ENCODE results near the gene METTL25B. TPM values are rescaled to one million over a fixed set of nuclear protein-coding genes. Genes with fewer than 3 reads are reported as not detected.

METTL25B gene
- total and polyA plus RNA-seq, 2 of the 13 experiments (the other 11 are each of a cell fraction or from before 2014, with no cell fraction given) = 11.9 to 24.0 TPM

DNA sequence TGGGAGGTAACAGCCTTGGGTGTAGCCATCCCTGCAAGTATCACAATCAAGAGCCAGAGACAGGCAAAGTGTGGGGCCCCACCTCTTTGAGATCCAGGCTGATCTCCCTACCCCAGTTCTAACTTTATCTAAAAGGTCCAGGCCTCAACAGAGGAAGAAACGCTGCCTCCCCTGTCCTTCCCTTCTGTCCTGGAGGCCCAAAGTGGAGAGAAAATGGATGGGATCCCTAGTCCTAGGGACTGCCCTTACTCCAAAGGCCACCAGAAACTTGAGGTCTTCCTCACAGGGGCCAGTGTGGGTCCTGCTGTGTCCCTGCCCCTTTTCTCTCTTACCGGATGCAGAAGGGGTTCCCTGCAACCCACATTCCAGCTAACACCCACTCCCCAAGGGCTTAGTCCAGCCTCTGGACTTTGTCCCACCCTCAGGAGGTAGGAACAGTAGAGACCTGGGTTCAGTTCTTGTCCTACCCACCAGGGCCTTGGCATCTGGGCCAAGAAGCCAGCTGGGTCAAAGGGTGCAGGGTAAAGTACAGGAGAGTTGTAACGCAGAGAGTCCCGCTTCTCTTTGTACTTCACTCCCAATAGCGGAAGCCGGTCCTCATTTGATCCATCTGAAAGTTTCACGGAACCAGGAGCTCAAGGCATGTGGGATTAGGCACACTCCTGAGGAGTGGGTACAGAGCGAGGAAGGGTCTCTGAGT, 21.3 kb downstream of the METTL25B start (continued):
- 0 out of 2 replicates have a peak, but pooled peaks have one; percentile 16 for TF ChIP-seq BCL6 (CRISPR knock-in tag; IDR thresholded peaks at IDR 0.05)
- TF ChIP-seq ZNF691 (CRISPR knock-in tag; IDR thresholded peaks at IDR 0.05; ENCODE audit: borderline replicate concordance, low read depth) = 0 out of 2 replicates have a peak, but pooled peaks have one; percentile 25
- TF ChIP-seq ZNF580 (CRISPR knock-in tag; IDR thresholded peaks at IDR 0.05; ENCODE audit: borderline replicate concordance, low read depth) = 0 out of 2 replicates have a peak, but pooled peaks have one; percentile 10
- 0 out of 2 replicates have a peak, but pooled peaks have one; percentile 43 for TF ChIP-seq ZNF143 (CRISPR knock-in tag; IDR thresholded peaks at IDR 0.05)
- TF ChIP-seq U2AF1 (optimal IDR thresholded peaks at IDR 0.05; ENCODE audit: low read depth, low read length) = no peak
- TF ChIP-seq ZNF674 (CRISPR knock-in tag; IDR thresholded peaks at IDR 0.05; ENCODE audit: low read depth) = no peak
- TF ChIP-seq SAP130 (CRISPR knock-in tag; IDR thresholded peaks at IDR 0.05; ENCODE audit: low read depth) = peak; percentile 54; the same call in 1 of the 2 replicates
- TF ChIP-seq AKAP8 (CRISPR knock-in tag; IDR thresholded peaks at IDR 0.05) = peak; percentile 47; the same call in 1 of the 2 replicates
- peak; percentile 31; the same call in 1 of the 2 replicates for TF ChIP-seq MYC (CRISPR knock-in tag; IDR thresholded peaks at IDR 0.05; ENCODE audit: borderline replicate concordance)
- no peak for TF ChIP-seq ZNF414 (CRISPR knock-in tag; IDR thresholded peaks at IDR 0.05)
- peak; percentile 65; the same call in 1 of the 2 replicates for TF ChIP-seq RXRA (CRISPR knock-in tag; IDR thresholded peaks at IDR 0.05)

All from HepG2 (cell line).